HepG2 (cell line): Measurements from ENCODE around the gene HSPB6. TPM values are rescaled to one million over a fixed set of nuclear protein-coding genes. Genes with fewer than 3 reads are reported as not detected.

ENCODE experiments used
- AGO1 ChIP-seq: fragments of 200-400 bp; formaldehyde crosslinking; IDR thresholded peaks from 2 replicates; pipeline ENCODE4 v1.6.1; 2017; ENCODE audit warnings: mild to moderate bottlenecking, low read depth, low read length, moderate library complexity; ENCODE audit not compliant: poor library complexity, severe bottlenecking
- DNMT1 ChIP-seq: sonication (generic); formaldehyde crosslinking; IDR thresholded peaks from 2 replicates; pipeline ENCODE4 v1.5.1; 2020; ENCODE audit warnings: mild to moderate bottlenecking, missing genetic modification reagents
- GFI1 ChIP-seq: sonication (generic); formaldehyde crosslinking; IDR thresholded peaks from 2 replicates; pipeline ENCODE4 v1.5.0; 2020; ENCODE audit warnings: missing genetic modification reagents, mild to moderate bottlenecking, borderline replicate concordance
- HMG20A ChIP-seq: IDR thresholded peaks from 2 replicates; pipeline ENCODE4 v1.6.1; 2016; ENCODE audit warnings: borderline replicate concordance
- HOXD1 ChIP-seq: sonication (generic); formaldehyde crosslinking; IDR thresholded peaks from 2 replicates; pipeline ENCODE4 v1.5.0; 2020; ENCODE audit warnings: missing genetic modification reagents
- IRX3 ChIP-seq: sonication (generic); formaldehyde crosslinking; IDR thresholded peaks from 2 replicates; pipeline ENCODE4 v1.8.1; 2023; ENCODE audit warnings: mild to moderate bottlenecking, low read depth, missing genetic modification reagents, borderline replicate concordance
- JUN ChIP-seq: sonication (generic); formaldehyde crosslinking; IDR thresholded peaks from 2 replicates; pipeline ENCODE4 v1.4.0; 2020; ENCODE audit warnings: mild to moderate bottlenecking, missing genetic modification reagents
- KMT2B ChIP-seq: IDR thresholded peaks from 2 replicates; pipeline ENCODE4 v1.6.1; 2016; ENCODE audit warnings: missing genetic modification reagents, missing compliant biosample characterization
- MAF1 ChIP-seq: sonication (generic); formaldehyde crosslinking; IDR thresholded peaks from 2 replicates; pipeline ENCODE4 v1.5.0; 2020; ENCODE audit warnings: missing genetic modification reagents, borderline replicate concordance
- MED1 ChIP-seq: sonication (generic); formaldehyde crosslinking; IDR thresholded peaks from 2 replicates; pipeline ENCODE4 v1.4.0; 2020; ENCODE audit warnings: missing genetic modification reagents
- PPARG ChIP-seq: conservative IDR thresholded peaks from 2 replicates; pipeline ENCODE4 v1.6.1; 2016; ENCODE audit warnings: missing biosample characterization, missing genetic modification reagents
- SKI ChIP-seq: fragments of 450-650 bp; IDR thresholded peaks from one replicate; pipeline ENCODE4 v1.6.1; 2018; ENCODE audit warnings: mild to moderate bottlenecking; ENCODE audit not compliant: partially characterized antibody
- SP2 ChIP-seq: sonication (generic); formaldehyde crosslinking; IDR thresholded peaks from 2 replicates; pipeline ENCODE4 v1.5.1; 2020; ENCODE audit warnings: mild to moderate bottlenecking, missing genetic modification reagents
- TMF1 ChIP-seq: sonication (generic); formaldehyde crosslinking; IDR thresholded peaks from 2 replicates; pipeline ENCODE4 v1.8.1; 2022; ENCODE audit warnings: low read depth, missing genetic modification reagents
- ZC3H13 ChIP-seq: sonication (generic); formaldehyde crosslinking; IDR thresholded peaks from 2 replicates; pipeline ENCODE4 v1.8.1; 2023; ENCODE audit warnings: mild to moderate bottlenecking, missing genetic modification reagents, moderate library complexity
- ZNF414 ChIP-seq: sonication (generic); formaldehyde crosslinking; IDR thresholded peaks from 2 replicates; pipeline ENCODE4 v1.5.0; 2020; ENCODE audit warnings: missing genetic modification reagents
- ZNF547 ChIP-seq: sonication (generic); formaldehyde crosslinking; IDR thresholded peaks from 2 replicates; pipeline ENCODE4 v1.5.1; 2020; ENCODE audit warnings: mild to moderate bottlenecking, missing genetic modification reagents
- ZNF563 ChIP-seq: sonication (generic); formaldehyde crosslinking; IDR thresholded peaks from 2 replicates; pipeline ENCODE4 v1.8.0; 2022; ENCODE audit warnings: mild to moderate bottlenecking, moderate library complexity, missing genetic modification reagents
- polyA plus RNA-seq, 8 experiments: library from polyadenylated mRNA; depleted of rRNA in 3 of 8; stranded (reverse) in 7 of 8; unstranded in 1 of 8; fragments of >200 nt; fragmentation: Illumina TruSeq in 4 of 8; extraction: Trizol in 4 of 8; gene quantifications; 2 replicates each; pipeline versions ENCODE4 v1.2.1 to v1.2.3, GENCODE V29; 2011 to 2016; ENCODE audit warnings: low read depth in 4 of 8, missing spikeins in 1 of 8, mixed read lengths in 1 of 8; ENCODE audit not compliant: insufficient read depth in 1 of 8
- total RNA-seq, 5 experiments: library from RNA; depleted of rRNA; stranded (reverse); fragments of >200 nt; fragmentation: Illumina TruSeq; extraction: Trizol; gene quantifications; 2 replicates each; pipeline ENCODE4 v1.2.3, GENCODE V29; 2016; ENCODE audit warnings: low read depth in 1 of 5
- TF ChIP-seq, protein P1 (sequence below): sonication (generic); formaldehyde crosslinking; IDR thresholded peaks from 2 replicates; pipeline ENCODE4 v1.4.0; 2020; ENCODE audit warnings: missing genetic modification reagents
- TF ChIP-seq, protein P2 (sequence below): sonication (generic); formaldehyde crosslinking; IDR thresholded peaks from 2 replicates; pipeline ENCODE4 v1.4.0; 2020; ENCODE audit warnings: mild to moderate bottlenecking, missing genetic modification reagents
- TF ChIP-seq, protein P3 (sequence below): sonication (generic); formaldehyde crosslinking; IDR thresholded peaks from 2 replicates; pipeline ENCODE4 v1.4.0; 2020; ENCODE audit warnings: missing genetic modification reagents
- TF ChIP-seq, protein P4 (sequence below): sonication (generic); formaldehyde crosslinking; IDR thresholded peaks from 2 replicates; pipeline ENCODE4 v1.5.1; 2020; ENCODE audit warnings: mild to moderate bottlenecking, missing genetic modification reagents, moderate library complexity

HSPB6 gene
- total and polyA plus RNA-seq, 2 of the 13 experiments (the other 11 are each of a cell fraction or from before 2014, with no cell fraction given): 0.18 TPM; not detected in 1

GRCh38 chr19:35716801-35717664 lies 39.8 kb downstream of the HSPB6 start (continued):
- TF ChIP-seq, protein P1, sequence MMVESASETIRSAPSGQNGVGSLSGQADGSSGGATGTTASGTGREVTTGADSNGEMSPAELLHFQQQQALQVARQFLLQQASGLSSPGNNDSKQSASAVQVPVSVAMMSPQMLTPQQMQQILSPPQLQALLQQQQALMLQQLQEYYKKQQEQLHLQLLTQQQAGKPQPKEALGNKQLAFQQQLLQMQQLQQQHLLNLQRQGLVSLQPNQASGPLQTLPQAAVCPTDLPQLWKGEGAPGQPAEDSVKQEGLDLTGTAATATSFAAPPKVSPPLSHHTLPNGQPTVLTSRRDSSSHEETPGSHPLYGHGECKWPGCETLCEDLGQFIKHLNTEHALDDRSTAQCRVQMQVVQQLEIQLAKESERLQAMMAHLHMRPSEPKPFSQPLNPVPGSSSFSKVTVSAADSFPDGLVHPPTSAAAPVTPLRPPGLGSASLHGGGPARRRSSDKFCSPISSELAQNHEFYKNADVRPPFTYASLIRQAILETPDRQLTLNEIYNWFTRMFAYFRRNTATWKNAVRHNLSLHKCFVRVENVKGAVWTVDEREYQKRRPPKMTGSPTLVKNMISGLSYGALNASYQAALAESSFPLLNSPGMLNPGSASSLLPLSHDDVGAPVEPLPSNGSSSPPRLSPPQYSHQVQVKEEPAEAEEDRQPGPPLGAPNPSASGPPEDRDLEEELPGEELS: no peak; the same call in 1 of the 2 replicates
- TF ChIP-seq TMF1 (CRISPR knock-in tag): 0 out of 2 replicates have a peak, but pooled peaks have one; percentile 17
- 0 out of 2 replicates have a peak, but pooled peaks have one; percentile 19 for TF ChIP-seq PPARG
- TF ChIP-seq, protein P2, sequence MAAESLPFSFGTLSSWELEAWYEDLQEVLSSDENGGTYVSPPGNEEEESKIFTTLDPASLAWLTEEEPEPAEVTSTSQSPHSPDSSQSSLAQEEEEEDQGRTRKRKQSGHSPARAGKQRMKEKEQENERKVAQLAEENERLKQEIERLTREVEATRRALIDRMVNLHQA (CRISPR knock-in tag): no peak
- TF ChIP-seq, protein P3, sequence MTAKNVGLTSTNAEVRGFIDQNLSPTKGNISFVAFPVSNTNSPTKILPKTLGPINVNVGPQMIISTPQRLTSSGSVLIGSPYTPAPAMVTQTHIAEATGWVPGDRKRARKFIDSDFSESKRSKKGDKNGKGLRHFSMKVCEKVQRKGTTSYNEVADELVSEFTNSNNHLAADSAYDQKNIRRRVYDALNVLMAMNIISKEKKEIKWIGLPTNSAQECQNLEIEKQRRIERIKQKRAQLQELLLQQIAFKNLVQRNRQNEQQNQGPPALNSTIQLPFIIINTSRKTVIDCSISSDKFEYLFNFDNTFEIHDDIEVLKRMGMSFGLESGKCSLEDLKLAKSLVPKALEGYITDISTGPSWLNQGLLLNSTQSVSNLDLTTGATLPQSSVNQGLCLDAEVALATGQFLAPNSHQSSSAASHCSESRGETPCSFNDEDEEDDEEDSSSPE (CRISPR knock-in tag): peak; percentile 60
- TF ChIP-seq IRX3 (CRISPR knock-in tag): 0 out of 2 replicates have a peak, but pooled peaks have one; percentile 23
- 0 out of 2 replicates have a peak, but pooled peaks have one; percentile 60 for TF ChIP-seq ZNF414
- no peak for TF ChIP-seq JUN (CRISPR knock-in tag)
- TF ChIP-seq HOXD1 (CRISPR knock-in tag): peak; percentile 56
- TF ChIP-seq KMT2B (CRISPR knock-in tag): peak; percentile 5; the same call in 1 of the 2 replicates
- no peak for TF ChIP-seq DNMT1 (CRISPR knock-in tag)
- 0 out of 2 replicates have a peak, but pooled peaks have one; percentile 7 for TF ChIP-seq ZC3H13 (CRISPR knock-in tag)
- peak; percentile 54 for TF ChIP-seq MED1
- no peak for TF ChIP-seq ZNF547 (CRISPR knock-in tag)
- TF ChIP-seq, protein P4, sequence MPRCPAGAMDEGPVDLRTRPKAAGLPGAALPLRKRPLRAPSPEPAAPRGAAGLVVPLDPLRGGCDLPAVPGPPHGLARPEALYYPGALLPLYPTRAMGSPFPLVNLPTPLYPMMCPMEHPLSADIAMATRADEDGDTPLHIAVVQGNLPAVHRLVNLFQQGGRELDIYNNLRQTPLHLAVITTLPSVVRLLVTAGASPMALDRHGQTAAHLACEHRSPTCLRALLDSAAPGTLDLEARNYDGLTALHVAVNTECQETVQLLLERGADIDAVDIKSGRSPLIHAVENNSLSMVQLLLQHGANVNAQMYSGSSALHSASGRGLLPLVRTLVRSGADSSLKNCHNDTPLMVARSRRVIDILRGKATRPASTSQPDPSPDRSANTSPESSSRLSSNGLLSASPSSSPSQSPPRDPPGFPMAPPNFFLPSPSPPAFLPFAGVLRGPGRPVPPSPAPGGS (CRISPR knock-in tag): no peak; the same call in 1 of the 2 replicates
- TF ChIP-seq SP2 (CRISPR knock-in tag): peak; percentile 48; the same call in 1 of the 2 replicates
- TF ChIP-seq ZNF563 (CRISPR knock-in tag): 0 out of 2 replicates have a peak, but pooled peaks have one; percentile 83
- TF ChIP-seq AGO1: peak; percentile 19
- peak; percentile 21 for TF ChIP-seq SKI
- 0 out of 2 replicates have a peak, but pooled peaks have one; percentile 73 for TF ChIP-seq MAF1 (CRISPR knock-in tag)
- no peak for TF ChIP-seq HMG20A (CRISPR knock-in tag)
- TF ChIP-seq GFI1 (CRISPR knock-in tag): peak; percentile 48; the same call in 1 of the 2 replicates
